CD4-positive, alpha-beta T cell treated with Interleukin-4 for 1 hour (primary cell): ENCODE results near the gene ASTL.
A peak's percentile ranks its signal among the peaks of the same experiment; 100 is the strongest.

ENCODE experiments used
- DNase-seq, 2 donors: peaks; one replicate each; pipeline ENCODE4 v3.0.0-alpha.2; 2020 to 2022

Gene ASTL

GRCh38 chr2:96111257-96111640 lies 27.1 kb downstream of the ASTL start:
- DNase-seq = no peak

- no peak for DNase-seq
These were observed 27.6 kb downstream of the ASTL start for GRCh38 chr2:96110621-96111256.

GRCh38 chr2:96109931-96110511 lies 28.3 kb downstream of the ASTL start:
- no peak for DNase-seq

- DNase-seq = no peak
These were observed 29.0 kb downstream of the ASTL start for GRCh38 chr2:96109361-96109680.

GRCh38 chr2:96108541-96109360 lies 29.6 kb downstream of the ASTL start:
- no peak for DNase-seq

- no peak for DNase-seq
These were observed 30.2 kb downstream of the ASTL start for GRCh38 chr2:96108151-96108540.

GRCh38 chr2:96107708-96108065 lies 30.6 kb downstream of the ASTL start:
- no peak for DNase-seq

- DNase-seq = no peak
These were observed 31.2 kb downstream of the ASTL start for GRCh38 chr2:96106991-96107707.

GRCh38 chr2:96105994-96106715 lies 32.1 kb downstream of the ASTL start:
- DNase-seq = peak in 1 of 2 donors; percentile 1

- peak in 1 of 2 donors; percentile 10 for DNase-seq
These were observed 33.0 kb downstream of the ASTL start for GRCh38 chr2:96105152-96105915.

GRCh38 chr2:96104487-96104861 lies 33.8 kb downstream of the ASTL start:
- DNase-seq = peak in 1 of 2 donors; percentile 10

- peak in 1 of 2 donors; percentile 9 for DNase-seq
These were observed 34.4 kb downstream of the ASTL start for GRCh38 chr2:96103761-96104486.

- DNase-seq = peak in 1 of 2 donors; percentile 10
These were observed 35.1 kb downstream of the ASTL start for GRCh38 chr2:96103187-96103601.

GRCh38 chr2:96102596-96103186 lies 35.6 kb downstream of the ASTL start:
- DNase-seq = no peak

- DNase-seq = peak in 1 of 2 donors; percentile 7
These were observed 37.4 kb downstream of the ASTL start for GRCh38 chr2:96100893-96101304.

GRCh38 chr2:96099861-96100798 lies 38.2 kb downstream of the ASTL start:
- peak in 1 of 2 donors; percentile 10 for DNase-seq

GRCh38 chr2:96098900-96099590 lies 39.3 kb downstream of the ASTL start:
- DNase-seq = peak in 1 of 2 donors; percentile 4

- peak in 1 of 2 donors; percentile 2 for DNase-seq
These were observed 40.1 kb downstream of the ASTL start for GRCh38 chr2:96097951-96098823.
